Activated CD8-positive, alpha-beta memory T cell treated with anti-CD3 and anti-CD28 coated beads, Interleukin-2, amount 50 U/mL, for 1 hour (primary cell): Measurements from ENCODE around the gene GNS.
A peak's percentile ranks its signal among the peaks of the same experiment; 100 is the strongest.
"Not testable (repeated sequence)": the region's sequence is repeated elsewhere in the genome, so short reads cannot be mapped to it uniquely, and the experiment has no call there.

Source experiments
- DNase-seq: peaks from one replicate; pipeline ENCODE4 v3.0.0-alpha.2; 2020; ENCODE audit errors: extremely low read depth

GNS gene

DNA sequence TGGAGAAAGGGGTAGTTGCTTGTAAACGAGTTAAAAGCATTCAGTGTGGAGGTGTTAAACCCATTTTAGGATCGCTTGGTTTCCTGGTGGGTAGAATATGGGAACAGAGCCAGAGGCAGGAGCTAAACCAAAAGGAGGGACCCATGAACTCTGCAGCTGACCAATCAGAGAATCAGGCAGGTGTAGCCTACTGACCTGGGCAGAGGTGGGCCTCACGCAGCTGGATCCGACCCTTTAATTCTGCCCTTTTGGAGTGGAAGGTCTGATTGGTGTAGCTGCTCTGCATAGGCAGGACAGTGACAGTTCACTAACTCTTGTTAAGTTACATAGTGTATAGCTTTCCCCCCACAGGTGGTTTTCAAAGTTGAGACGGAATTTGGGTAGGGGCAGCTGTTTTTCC, 63.7 kb downstream of the GNS start:
- DNase-seq, result no peak

- DNase-seq, result no peak
These were observed 64.8 kb downstream of the GNS start for GRCh38 chr12:64694130-64695040.

GRCh38 chr12:64691795-64692583, 67.2 kb downstream of the GNS start:
- DNase-seq, result no peak

GRCh38 chr12:64691227-64691794, 67.9 kb downstream of the GNS start:
- no peak for DNase-seq

GRCh38 chr12:64690236-64690635, 69.0 kb downstream of the GNS start:
- DNase-seq, result not testable (repeated sequence)

DNA sequence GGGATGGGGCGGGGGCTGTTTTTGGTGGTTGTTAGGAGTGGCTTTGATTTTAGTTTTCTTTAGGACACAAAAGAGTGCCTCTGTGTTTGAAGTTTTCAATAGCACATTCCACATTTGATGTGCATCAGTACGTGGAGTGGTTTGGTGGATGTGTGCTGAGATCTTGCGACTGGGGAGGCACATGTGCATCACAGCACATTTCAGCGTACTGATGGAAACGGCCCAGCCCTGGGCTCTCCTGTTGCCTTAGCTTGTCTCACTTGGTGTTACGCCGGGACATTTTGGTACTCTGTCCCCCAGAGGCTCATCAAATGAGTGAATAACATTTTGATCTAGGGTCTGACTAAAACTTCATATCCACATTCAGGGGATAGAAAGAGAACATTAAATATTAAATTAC, 70.5 kb downstream of the GNS start:
- DNase-seq, result no peak

- DNase-seq, result no peak
These were observed 71.0 kb downstream of the GNS start for GRCh38 chr12:64688219-64688618.

GRCh38 chr12:64687816-64688215, 71.4 kb downstream of the GNS start:
- DNase-seq, result no peak

- DNase-seq, result no peak
These were observed 73.6 kb downstream of the GNS start for GRCh38 chr12:64685605-64686004.

GRCh38 chr12:64685050-64685449, 74.2 kb downstream of the GNS start:
- no peak for DNase-seq

DNA sequence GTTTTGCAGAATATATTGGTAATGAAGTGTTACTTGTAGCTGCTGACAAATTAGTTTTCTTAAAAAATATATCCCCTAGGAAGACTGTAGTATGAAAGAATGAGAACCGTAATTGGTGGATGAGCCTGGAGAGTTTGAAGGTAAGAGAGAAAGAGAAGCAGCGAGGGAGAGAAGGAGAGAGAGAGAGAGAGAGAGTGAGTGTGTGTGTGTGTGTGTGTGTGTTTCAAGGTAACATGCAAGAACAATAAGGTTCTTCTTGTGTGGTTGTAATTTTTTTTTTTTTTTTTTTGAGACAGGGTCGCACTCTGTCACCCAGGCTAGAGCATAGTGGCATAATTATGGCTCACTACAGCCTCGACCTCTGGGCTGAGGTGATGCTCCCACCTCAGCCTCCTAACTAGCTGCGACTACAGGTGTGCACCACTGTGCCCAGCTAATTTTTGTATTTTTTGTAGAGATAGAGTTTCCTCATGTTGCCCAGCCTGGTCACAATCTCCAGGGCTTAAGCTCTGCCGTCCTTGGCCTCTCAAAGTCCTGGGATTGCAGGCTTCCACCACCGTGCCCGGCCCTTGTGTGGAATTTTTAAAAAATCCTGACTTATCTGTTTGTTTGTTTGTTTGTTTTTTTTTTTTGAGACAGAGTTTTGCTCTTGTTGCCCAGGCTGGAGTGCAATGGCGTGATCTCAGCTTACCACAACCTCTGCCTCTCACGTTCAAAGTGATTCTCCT, 75.2 kb downstream of the GNS start:
- DNase-seq, result no peak

DNA sequence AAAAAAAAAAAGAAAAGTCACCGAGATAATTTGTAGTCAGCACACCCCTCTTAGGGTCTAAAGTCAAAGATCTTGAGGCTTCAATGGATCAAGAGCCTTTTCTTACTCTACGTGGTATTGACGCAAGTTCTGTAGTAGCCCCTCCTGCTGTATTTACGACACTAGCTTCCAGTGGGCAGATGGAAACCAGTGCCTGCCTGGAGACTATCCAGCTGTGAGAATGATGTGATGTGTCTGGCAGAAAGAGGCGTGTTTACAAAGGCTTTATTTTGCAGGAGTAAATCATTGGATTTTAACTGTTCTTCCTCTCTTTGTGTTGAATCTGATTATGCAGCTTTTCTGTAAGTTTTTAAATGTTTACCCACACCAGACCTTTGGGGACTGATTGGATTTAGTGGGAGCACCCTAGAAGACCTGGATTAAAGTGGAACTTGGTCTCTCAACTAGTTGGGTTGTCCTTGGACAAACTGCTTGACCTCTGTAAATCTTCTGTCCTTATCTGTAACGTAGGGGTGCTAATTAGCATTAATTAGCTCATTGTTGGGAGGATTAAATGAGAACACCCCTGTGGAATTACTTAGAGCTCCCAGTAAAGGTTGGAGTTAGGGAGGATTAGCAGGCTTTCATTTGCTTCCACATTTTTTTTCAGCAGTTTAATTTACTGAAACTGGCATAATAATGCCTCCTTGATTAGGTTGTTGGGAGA, 76.5 kb downstream of the GNS start:
- no peak for DNase-seq

GRCh38 chr12:64681200-64682052, 77.8 kb downstream of the GNS start:
- DNase-seq, result no peak

DNA sequence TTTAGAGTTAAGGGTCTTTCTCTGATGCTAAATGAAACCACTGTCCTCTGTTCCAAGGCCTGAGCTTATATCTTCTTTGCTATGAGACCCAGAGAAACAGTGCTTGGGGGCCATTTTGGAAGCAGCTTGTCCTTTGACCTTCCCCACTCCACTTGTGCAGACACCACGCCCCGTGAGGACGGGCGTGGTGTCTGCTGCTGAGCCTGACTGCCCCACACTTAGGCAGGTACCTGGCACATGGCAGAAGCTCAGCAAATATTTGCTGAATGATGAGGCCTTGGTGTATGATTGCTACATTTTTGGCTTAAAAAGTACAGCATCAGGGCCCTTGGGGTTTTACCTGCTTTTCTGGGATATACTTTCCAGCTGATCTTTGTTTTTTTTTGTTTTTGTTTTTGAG, 79.0 kb downstream of the GNS start:
- DNase-seq, result no peak

DNA sequence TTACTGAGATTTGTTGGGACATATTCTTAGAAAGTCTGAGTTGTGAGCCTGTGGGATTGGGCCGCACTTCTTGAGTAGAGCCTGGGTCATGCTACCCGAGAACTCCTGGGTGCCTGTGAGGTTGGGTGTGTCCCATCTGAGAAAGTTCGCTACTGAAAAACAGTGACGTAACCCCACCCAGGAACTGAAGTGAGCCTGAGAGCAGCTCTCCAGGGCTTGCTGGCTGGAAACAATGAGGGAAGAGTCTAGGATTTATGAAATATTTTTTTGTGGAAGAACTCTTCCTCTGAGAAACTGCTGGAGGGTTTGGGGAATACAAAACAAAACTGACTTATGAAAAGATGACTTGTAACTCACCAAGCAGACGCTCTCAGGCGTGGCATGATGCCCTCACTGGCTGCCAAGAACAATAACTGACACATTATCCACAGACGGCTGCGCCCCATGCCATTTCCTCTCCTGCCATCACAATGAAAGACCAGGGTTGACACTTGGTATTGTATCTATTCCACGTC, 79.7 kb downstream of the GNS start:
- DNase-seq, result peak; percentile 60

DNA sequence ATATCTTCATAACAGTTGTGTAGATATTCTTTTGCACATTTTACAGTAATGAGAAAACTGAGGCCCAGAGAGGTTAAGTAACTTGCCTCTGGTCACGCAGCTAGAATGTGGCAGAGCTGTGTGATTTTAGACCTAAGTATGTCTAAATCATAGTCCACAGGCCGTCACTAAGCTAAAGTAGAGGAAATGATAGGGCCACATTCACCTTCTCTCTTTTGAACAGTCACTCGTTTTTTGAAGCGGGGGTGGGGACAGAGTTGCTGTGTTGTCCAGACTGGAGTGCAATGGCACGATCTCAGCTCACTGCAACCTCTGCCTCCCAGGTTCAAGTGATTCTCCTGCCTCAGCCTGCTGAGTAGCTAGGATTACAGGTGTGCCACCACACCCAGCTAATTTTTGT, 80.4 kb downstream of the GNS start:
- DNase-seq, result no peak

- DNase-seq, result no peak
These were observed 81.0 kb downstream of the GNS start for GRCh38 chr12:64678248-64678647.

GRCh38 chr12:64675795-64676194, 83.4 kb downstream of the GNS start:
- no peak for DNase-seq

DNA sequence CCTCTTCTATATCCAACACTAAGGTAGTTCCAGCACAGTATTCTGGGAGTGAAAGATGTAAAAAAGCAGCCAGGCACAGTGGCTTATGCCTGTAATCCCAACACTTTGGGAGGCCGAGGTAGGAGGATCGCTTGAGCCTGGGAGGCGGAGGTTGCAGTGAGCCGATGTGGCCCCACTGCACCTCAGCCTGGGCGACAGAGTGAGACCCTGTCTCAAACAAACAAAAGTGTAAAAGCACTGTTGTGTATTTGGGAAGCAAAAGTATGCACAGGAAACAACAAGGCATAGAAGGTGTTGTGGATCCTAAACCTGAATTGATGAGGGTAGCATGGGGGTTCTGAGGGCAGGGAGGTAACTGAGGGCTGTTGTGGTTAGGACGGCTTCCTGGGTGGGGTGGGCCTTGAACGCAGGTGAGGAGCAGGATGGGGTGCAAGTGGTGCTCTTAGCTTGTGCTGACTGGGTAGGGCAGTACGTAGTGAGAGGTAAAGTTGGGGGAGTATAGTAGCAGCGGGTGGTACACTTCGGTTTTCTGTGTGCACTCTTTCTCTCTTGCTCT, 84.8 kb downstream of the GNS start:
- no peak for DNase-seq
